Coronary artery (tissue), 2 donors: ENCODE data around the gene FAM228B.
"Not testable (repeated sequence)": the region's sequence is repeated elsewhere in the genome, so short reads cannot be mapped to it uniquely, and the experiment has no call there.

Experiments
- DNase-seq: peaks from one replicate; pipeline ENCODE4 v3.0.0-alpha.2; 2017; ENCODE audit warnings: low spot score
- H3K27ac ChIP-seq, 2 donors: fragments of 200-600 bp; sonication (generic); one replicate each; pipeline ENCODE4 v1.5.1; 2016 to 2019
- H3K4me3 ChIP-seq: fragments of 200-600 bp; sonication (generic); 2 replicates; pipeline ENCODE4 v1.5.1; 2016; ENCODE audit warnings: mild to moderate bottlenecking, moderate library complexity
- TF ChIP-seq, protein P1 (sequence below): fragments of 200-600 bp; sonication (generic); IDR thresholded peaks from one replicate; pipeline ENCODE4 v1.5.1; 2019; ENCODE audit warnings: antibody characterized with exemption

Gene FAM228B

DNA sequence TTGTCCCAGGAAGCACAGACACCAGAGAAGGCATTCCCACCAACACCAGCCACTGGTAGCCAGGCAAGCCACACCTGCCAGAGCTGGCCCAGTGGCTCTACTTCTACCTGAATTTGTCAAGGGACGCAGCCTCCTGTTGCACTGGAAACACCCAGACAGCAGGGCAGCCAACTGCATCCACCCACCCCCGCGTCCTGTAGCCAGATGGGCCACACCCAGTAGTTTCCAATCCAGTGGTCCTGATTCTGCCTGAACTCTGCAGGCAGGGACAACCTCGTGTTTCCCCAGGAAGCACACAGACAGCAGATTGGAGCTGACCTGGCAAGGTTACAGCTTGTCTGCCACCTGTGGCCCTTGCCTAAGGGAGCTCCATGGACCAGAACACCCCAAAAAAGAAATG is 18.4 kb upstream of the FAM228B start:
- DNase-seq: no peak

DNA sequence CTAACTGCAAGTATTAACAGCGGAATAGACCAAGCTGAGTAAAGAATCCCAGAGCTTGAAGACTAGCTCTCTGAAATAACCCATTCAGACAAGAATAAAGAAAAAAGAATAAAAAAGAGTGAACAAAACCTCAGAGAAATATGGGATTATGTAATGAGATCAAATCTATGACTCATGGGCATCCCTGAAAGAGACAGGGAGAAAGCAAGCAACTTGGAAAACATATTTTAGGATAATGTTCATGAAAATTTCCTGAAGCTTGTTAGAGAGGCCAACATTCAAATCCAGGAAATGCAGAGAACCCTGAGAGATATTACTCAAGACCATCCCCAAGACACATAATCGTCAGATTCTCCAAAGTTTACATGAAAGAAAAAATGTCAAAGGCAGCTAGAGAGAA is 17.5 kb upstream of the FAM228B start:
- Histone ChIP-seq H3K4me3 (no peak overlapping the region), H3K27ac (no peak overlapping the region)
- TF ChIP-seq, protein P1, sequence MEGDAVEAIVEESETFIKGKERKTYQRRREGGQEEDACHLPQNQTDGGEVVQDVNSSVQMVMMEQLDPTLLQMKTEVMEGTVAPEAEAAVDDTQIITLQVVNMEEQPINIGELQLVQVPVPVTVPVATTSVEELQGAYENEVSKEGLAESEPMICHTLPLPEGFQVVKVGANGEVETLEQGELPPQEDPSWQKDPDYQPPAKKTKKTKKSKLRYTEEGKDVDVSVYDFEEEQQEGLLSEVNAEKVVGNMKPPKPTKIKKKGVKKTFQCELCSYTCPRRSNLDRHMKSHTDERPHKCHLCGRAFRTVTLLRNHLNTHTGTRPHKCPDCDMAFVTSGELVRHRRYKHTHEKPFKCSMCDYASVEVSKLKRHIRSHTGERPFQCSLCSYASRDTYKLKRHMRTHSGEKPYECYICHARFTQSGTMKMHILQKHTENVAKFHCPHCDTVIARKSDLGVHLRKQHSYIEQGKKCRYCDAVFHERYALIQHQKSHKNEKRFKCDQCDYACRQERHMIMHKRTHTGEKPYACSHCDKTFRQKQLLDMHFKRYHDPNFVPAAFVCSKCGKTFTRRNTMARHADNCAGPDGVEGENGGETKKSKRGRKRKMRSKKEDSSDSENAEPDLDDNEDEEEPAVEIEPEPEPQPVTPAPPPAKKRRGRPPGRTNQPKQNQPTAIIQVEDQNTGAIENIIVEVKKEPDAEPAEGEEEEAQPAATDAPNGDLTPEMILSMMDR: no peak
- DNase-seq: no peak

More for the DNA sequence above, 18.4 kb upstream of the FAM228B start:
- Histone ChIP-seq H3K27ac (no peak overlapping the region), H3K4me3 (no peak overlapping the region)
- TF ChIP-seq, protein P1: no peak

DNA sequence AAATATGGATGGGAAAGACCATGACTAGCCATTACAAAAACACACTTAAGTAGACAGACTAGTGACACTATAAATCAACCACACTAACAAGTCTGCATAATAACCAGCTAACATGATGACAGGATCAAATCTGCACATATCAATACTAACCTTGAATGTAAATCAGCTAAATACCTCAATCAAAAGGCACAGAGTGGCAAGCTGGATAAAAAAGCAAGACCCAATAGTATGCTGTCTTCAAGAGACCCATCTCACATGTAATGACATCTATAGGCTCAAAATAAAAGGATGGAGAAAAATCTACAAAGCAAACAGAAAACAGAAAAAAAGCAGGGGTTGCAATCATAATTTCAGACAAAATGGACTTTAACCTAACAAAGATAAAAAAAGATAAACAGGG is 16.5 kb upstream of the FAM228B start:
- DNase-seq: no peak
- TF ChIP-seq, protein P1: no peak
- H3K4me3 ChIP-seq: no peak overlapping the region
- no peak overlapping the region for H3K27ac ChIP-seq

DNA sequence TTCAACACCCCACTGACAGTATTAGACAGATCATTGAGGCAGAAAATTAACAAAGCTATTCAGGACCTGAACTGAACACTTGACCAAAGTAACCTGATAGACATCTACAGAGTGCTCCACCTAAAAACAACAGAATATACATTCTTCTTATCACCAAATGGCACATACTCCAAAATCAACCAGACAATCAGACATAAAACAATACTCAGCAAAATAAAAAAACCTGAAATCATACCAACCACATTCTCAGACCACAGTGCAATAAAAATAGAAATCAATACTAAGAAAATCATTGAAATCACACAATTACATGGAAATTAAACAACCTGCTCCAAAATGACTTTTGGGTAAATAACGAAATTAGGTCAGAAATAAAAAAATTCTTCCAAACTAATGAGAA is 15.9 kb upstream of the FAM228B start:
- H3K27ac ChIP-seq: no peak overlapping the region
- TF ChIP-seq, protein P1: no peak
- no peak overlapping the region for H3K4me3 ChIP-seq
- DNase-seq: no peak

DNA sequence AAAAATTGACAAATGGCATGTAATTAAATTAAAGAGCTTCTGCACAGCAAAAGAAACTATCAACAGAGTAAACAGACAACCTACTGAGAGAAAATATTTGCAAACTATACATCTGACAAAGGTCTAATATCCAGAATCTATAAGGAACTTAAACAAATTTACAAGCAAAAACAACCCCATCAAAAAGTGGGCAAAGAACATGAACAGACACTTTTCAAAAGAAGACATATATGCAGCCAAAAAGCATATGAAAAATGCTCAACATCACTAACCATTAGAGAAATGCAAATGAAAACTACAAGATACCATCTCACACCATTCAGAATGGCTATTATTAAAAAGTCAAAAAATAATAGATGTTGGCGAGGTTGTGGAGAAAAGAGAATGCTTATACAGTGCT is 13.8 kb upstream of the FAM228B start:
- H3K4me3 ChIP-seq, DNase-seq, H3K27ac ChIP-seq: not testable (repeated sequence)

DNA sequence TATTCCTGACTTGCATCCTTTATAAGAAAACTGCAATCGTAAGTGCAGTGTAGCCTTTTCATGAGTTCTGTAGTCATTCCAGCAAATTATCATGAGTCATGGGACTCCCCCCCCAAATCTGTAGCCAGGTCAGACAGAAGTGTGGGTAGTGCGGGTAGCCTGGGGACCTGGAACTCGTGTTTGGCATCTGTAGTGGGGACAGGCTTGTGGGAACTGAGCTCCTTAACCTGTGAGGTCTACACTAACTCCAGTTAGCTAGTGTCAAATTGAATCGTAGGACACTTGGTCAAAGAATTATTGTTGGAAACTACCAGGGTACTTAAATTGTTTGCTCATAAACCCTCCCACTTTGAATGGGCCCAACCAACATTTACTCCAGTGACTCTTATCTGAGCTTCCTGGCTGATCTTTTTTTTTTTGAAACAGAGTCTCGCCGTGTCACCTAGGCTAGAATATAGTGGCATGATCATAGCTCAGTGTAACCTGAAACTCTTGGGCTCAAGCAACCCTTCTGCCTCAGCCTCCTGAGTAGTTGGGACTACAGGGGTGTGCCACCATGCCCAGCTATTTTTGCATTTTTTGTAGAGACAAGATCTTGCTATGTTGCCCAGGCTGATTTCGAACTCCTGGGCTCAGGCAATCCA is 12.5 kb upstream of the FAM228B start:
- TF ChIP-seq, protein P1: no peak
- DNase-seq: no peak
- no peak overlapping the region for H3K4me3 ChIP-seq
- H3K27ac ChIP-seq: no peak overlapping the region

DNA sequence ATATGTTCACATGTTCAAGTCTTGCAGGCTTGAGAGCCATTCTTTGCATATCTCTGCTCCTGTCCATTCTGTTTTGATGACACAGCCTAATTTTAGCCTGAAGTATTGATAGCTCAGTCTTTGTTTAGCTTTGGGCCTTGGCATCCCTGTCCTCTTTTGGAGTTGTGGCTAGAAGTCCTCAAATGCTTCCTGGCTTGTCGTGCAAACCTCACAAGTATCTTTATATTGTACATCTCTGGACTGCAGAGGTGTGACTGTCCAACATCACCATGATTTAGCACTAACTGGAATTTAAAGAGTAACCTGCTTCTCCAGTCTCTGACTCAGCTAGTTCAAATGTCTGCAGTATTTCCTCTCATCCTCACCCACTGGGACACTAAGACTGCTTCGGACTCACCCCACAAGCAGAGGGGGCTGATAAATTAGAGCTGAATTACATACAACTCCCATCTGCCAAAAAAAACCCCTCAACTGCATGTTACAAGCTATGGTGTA is 11.8 kb upstream of the FAM228B start:
- no peak overlapping the region for H3K27ac ChIP-seq
- DNase-seq: no peak
- TF ChIP-seq, protein P1: no peak
- H3K4me3 ChIP-seq: no peak overlapping the region
